ENCODE results near the gene OGT. TPM values are rescaled to one million over a fixed set of nuclear protein-coding genes. Genes with fewer than 3 reads are reported as not detected.

OGT gene
- polyA plus RNA-seq, 3 donors: 11.7 to 310 (median 14.0) TPM

GRCh38 chrX:71534773-71535544, 2.1 kb downstream of the OGT start:
- Histone ChIP-seq H3K79me2 (ENCODE audit: insufficient read depth, low read length) (peaks cover 71% of the 10 kb centered on the region), H2AFZ (ENCODE audit: insufficient read depth, low read depth, low read length, poor library complexity, severe bottlenecking) (no peak overlapping the region), H3K4me1 (ENCODE audit: control insufficient read depth in 1 of 2, insufficient read depth in 2 of 2, low read length in 2 of 2) (peaks cover 39 to 50% of the 10 kb centered on the region in 2 donors), H4K20me1 (ENCODE audit: insufficient read depth, low read length) (peaks cover 51% of the 10 kb centered on the region), H3K4me2 (replicated peaks; ENCODE audit: extremely low read depth, low read length, poor library complexity, severe bottlenecking) (peak overlapping the region; percentile 79), H3K9ac (ENCODE audit: insufficient read depth, low read length, poor library complexity, severe bottlenecking) (peak overlapping the region; percentile 82), H3K4me3 (replicated peaks in 1 of 3; ENCODE audit: low read depth in 2 of 3, low read length in 3 of 3) (peak overlapping the region; percentile 79 to 95 (median 94)), H3K36me3 (replicated peaks in 1 of 2; ENCODE audit: control insufficient read depth in 1 of 2, insufficient read depth in 2 of 2, low read length in 2 of 2) (peaks cover 4 to 9% of the 10 kb centered on the region in 2 donors), H3K27me3 (ENCODE audit: control insufficient read depth in 2 of 2, insufficient read depth in 2 of 2, low read length in 2 of 2) (no peaks in the 10 kb centered on the region), H3K9me3 (replicated peaks in 1 of 2; ENCODE audit: control insufficient read depth in 1 of 2, insufficient read depth in 1 of 2, low read length in 2 of 2) (peaks cover 0 to 5% of the 10 kb centered on the region in 2 donors), H3K27ac (ENCODE audit: low read depth in 1 of 2, low read length in 2 of 2) (peak overlapping the region in 1 of 2 donors; percentile 98)
- intact Hi-C loops (cut with micrococcal nuclease): no loop called here
- no CpG with 5 or more reads among the region's 9 CpGs for WGBS (ENCODE audit: insufficient coverage)
- H3K27me3 Mint-ChIP-seq (ENCODE audit: low read depth in 3 of 3): peaks cover 0 to 10% (median 0%) of the 10 kb centered on the region in 3 donors
- peak overlapping the region; percentile 96 for H3K4me3 Mint-ChIP-seq
- H3K4me1 Mint-ChIP-seq: peaks cover 39% of the 10 kb centered on the region
- no peak for TF ChIP-seq CTCF (IDR thresholded peaks at IDR 0.05)
- H3K36me3 Mint-ChIP-seq: peaks cover 7 to 9% of the 10 kb centered on the region in 2 donors
- DNase-seq: no peak
- peak overlapping the region in 6 of 7 donors; percentile 93 to 97 (median 93) for H3K27ac Mint-ChIP-seq
- peaks cover 0 to 24% (median 11%) of the 10 kb centered on the region in 7 donors for H3K9me3 Mint-ChIP-seq

GRCh38 chrX:71536285-71536684, 3.4 kb downstream of the OGT start:
- Histone ChIP-seq H3K9me3 (replicated peaks in 1 of 2; ENCODE audit: control insufficient read depth in 1 of 2, insufficient read depth in 1 of 2, low read length in 2 of 2) (peaks cover 0 to 5% of the 10 kb centered on the region in 2 donors), H2AFZ (ENCODE audit: insufficient read depth, low read depth, low read length, poor library complexity, severe bottlenecking) (no peak overlapping the region), H3K27me3 (ENCODE audit: control insufficient read depth in 2 of 2, insufficient read depth in 2 of 2, low read length in 2 of 2) (no peaks in the 10 kb centered on the region), H3K9ac (ENCODE audit: insufficient read depth, low read length, poor library complexity, severe bottlenecking) (no peak overlapping the region), H3K79me2 (ENCODE audit: insufficient read depth, low read length) (peaks cover 80% of the 10 kb centered on the region), H3K36me3 (replicated peaks in 1 of 2; ENCODE audit: control insufficient read depth in 1 of 2, insufficient read depth in 2 of 2, low read length in 2 of 2) (peaks cover 4 to 10% of the 10 kb centered on the region in 2 donors), H4K20me1 (ENCODE audit: insufficient read depth, low read length) (peaks cover 62% of the 10 kb centered on the region), H3K27ac (ENCODE audit: low read depth in 1 of 2, low read length in 2 of 2) (peak overlapping the region in 1 of 2 donors; percentile 28), H3K4me3 (replicated peaks in 1 of 3; ENCODE audit: low read depth in 2 of 3, low read length in 3 of 3) (peak overlapping the region in 1 of 3 experiments; percentile 95), H3K4me2 (replicated peaks; ENCODE audit: extremely low read depth, low read length, poor library complexity, severe bottlenecking) (peak overlapping the region; percentile 79), H3K4me1 (ENCODE audit: control insufficient read depth in 1 of 2, insufficient read depth in 2 of 2, low read length in 2 of 2) (peaks cover 49 to 61% of the 10 kb centered on the region in 2 donors)
- no CpG with 5 or more reads among the region's 5 CpGs for whole genome bisulfite sequencing (ENCODE audit: insufficient coverage)
- TF ChIP-seq CTCF (IDR thresholded peaks at IDR 0.05): no peak
- DNase-seq: no peak
- peaks cover 0 to 22% (median 8%) of the 10 kb centered on the region in 7 donors for H3K9me3 Mint-ChIP-seq
- H3K4me1 Mint-ChIP-seq: peaks cover 45% of the 10 kb centered on the region
- H3K36me3 Mint-ChIP-seq: peaks cover 7 to 10% of the 10 kb centered on the region in 2 donors
- peak overlapping the region; percentile 58 to 80 for H3K4me3 Mint-ChIP-seq
- H3K27me3 Mint-ChIP-seq (ENCODE audit: low read depth in 3 of 3): peaks cover 0 to 10% (median 0%) of the 10 kb centered on the region in 3 donors
- intact Hi-C loops (cut with micrococcal nuclease): no loop called here
- peak overlapping the region in 6 of 7 donors; percentile 25 to 72 (median 46) for H3K27ac Mint-ChIP-seq
